B cell (primary cell): ENCODE data around the gene KRT33A. TPM values are rescaled to one million over a fixed set of nuclear protein-coding genes. Genes with fewer than 3 reads are reported as not detected.

Source experiments
- ATAC-seq: fragments of 200-7000 bp; cut with Tn5 transposase; one replicate; pipeline ENCODE4 v1.10.0; 2021; ENCODE audit warnings: low read depth, mild to moderate bottlenecking, moderate number of reproducible peaks, moderate library complexity
- CTCF ChIA-PET: fragments of 350-600 bp; sonication (Branson Sonifier 250); formaldehyde crosslinking; loops from one replicate; lab custom pipeline; 2021; ENCODE audit warnings: antibody characterized with exemption, inconsistent platforms; lab: Charles Lee
- POLR2A ChIA-PET: fragments of 350-600 bp; sonication (Branson Sonifier 250); formaldehyde crosslinking; loops from one replicate; lab custom pipeline; 2021; ENCODE audit warnings: antibody characterized with exemption; lab: Charles Lee
- DNase-seq: peaks from one replicate; pipeline ENCODE4 v3.0.0; 2013
- H2AFZ ChIP-seq: 2 replicates; pipeline ENCODE4 v1.6.1; 2012; ENCODE audit warnings: mild to moderate bottlenecking, low read depth, low read length; ENCODE audit not compliant: insufficient read depth, poor library complexity, severe bottlenecking
- H3K27ac ChIP-seq, 2 donors: 1 replicate in 1 of 2; 2 replicates in 1 of 2; pipeline ENCODE4 v1.5.1; 2012 to 2013; ENCODE audit warnings: low read length in 2 of 2, mild to moderate bottlenecking in 2 of 2, moderate library complexity in 1 of 2
- H3K27me3 ChIP-seq, 4 experiments: fragments of 200-600 bp in 1 of 4; sonication (generic) in 1 of 4; replicated peaks in 1 of 4; 1 replicate in 2 of 4; 2 replicates in 2 of 4; pipeline versions ENCODE4 v1.6.1 to v1.7.0; 2013 to 2016; ENCODE audit warnings: low read length in 3 of 4, mild to moderate bottlenecking in 2 of 4, mixed read lengths in 1 of 4, moderate library complexity in 1 of 4; ENCODE audit not compliant: insufficient read depth in 4 of 4, control insufficient read depth in 3 of 4; ENCODE audit errors: control extremely low read depth in 1 of 4
- H3K36me3 ChIP-seq, 2 experiments: replicated peaks in 1 of 2; 1 replicate in 1 of 2; 2 replicates in 1 of 2; pipeline versions ENCODE4 v1.6.1 to v1.7.1; 2013; ENCODE audit warnings: low read length in 1 of 2; ENCODE audit not compliant: insufficient read depth in 2 of 2, control insufficient read depth in 1 of 2; ENCODE audit errors: control extremely low read depth in 1 of 2, extremely low read depth in 1 of 2
- H3K4me1 ChIP-seq, 2 donors: fragments of 200-600 bp in 1 of 2; sonication (generic) in 1 of 2; 1 replicate in 1 of 2; 2 replicates in 1 of 2; pipeline versions ENCODE4 v1.5.1 to v1.6.1; 2013 to 2017; ENCODE audit warnings: low read length in 2 of 2; ENCODE audit not compliant: control insufficient read depth in 2 of 2, insufficient read depth in 2 of 2
- H3K4me2 ChIP-seq: replicated peaks from 2 replicates; pipeline ENCODE3; 2012; ENCODE audit warnings: mild to moderate bottlenecking, low read depth, low read length; ENCODE audit not compliant: poor library complexity, severe bottlenecking
- H3K4me3 ChIP-seq, 5 experiments: fragments of 200-600 bp in 1 of 5; sonication (generic) in 1 of 5; 1 replicate in 3 of 5; 2 replicates in 2 of 5; pipeline versions ENCODE4 v1.5.1 to v1.7.0; 2011 to 2016; ENCODE audit warnings: low read length in 4 of 5, mild to moderate bottlenecking in 4 of 5, low read depth in 2 of 5, control low read depth in 1 of 5, moderate library complexity in 1 of 5; ENCODE audit not compliant: insufficient read depth in 1 of 5; ENCODE audit errors: control extremely low read depth in 1 of 5, extremely low read depth in 1 of 5
- H3K79me2 ChIP-seq: fragments of 200-600 bp; sonication (generic); one replicate; pipeline ENCODE4 v1.6.0; 2016; ENCODE audit warnings: low read length; ENCODE audit not compliant: control insufficient read depth, insufficient read depth
- H3K9ac ChIP-seq: fragments of 200-600 bp; sonication (generic); 2 replicates; pipeline ENCODE4 v1.6.1; 2017; ENCODE audit warnings: mild to moderate bottlenecking, low read length, moderate library complexity
- H3K9me3 ChIP-seq, 3 donors: one replicate each; pipeline versions ENCODE4 v1.6.1 to v1.7.1; 2013; ENCODE audit warnings: low read length in 2 of 3; ENCODE audit not compliant: control insufficient read depth in 2 of 3, insufficient read depth in 1 of 3; ENCODE audit errors: control extremely low read depth in 1 of 3
- H4K20me1 ChIP-seq: 2 replicates; pipeline ENCODE4 v1.6.0; 2012; ENCODE audit warnings: mild to moderate bottlenecking, low read length; ENCODE audit not compliant: insufficient read depth, control insufficient read depth, poor library complexity, severe bottlenecking
- H3K27ac Mint-ChIP-seq: one replicate; pipeline ENCODE4 v1.8.0; 2021; ENCODE audit warnings: mixed read lengths
- H3K27me3 Mint-ChIP-seq: one replicate; pipeline ENCODE4 v1.8.0; 2021; ENCODE audit warnings: mixed read lengths
- H3K4me1 Mint-ChIP-seq: one replicate; pipeline ENCODE4 v1.8.0; 2021; ENCODE audit warnings: mixed read lengths
- H3K4me3 Mint-ChIP-seq: one replicate; pipeline ENCODE4 v1.8.0; 2021; ENCODE audit warnings: mixed read lengths
- H3K9me3 Mint-ChIP-seq: one replicate; pipeline ENCODE4 v1.8.0; 2022; ENCODE audit warnings: mixed read lengths; ENCODE audit not compliant: insufficient read depth
- EZH2 ChIP-seq: IDR thresholded peaks from 2 replicates; pipeline ENCODE4 v1.6.1; 2012; ENCODE audit warnings: borderline replicate concordance, low read depth, mild to moderate bottlenecking, moderate library complexity, low read length; ENCODE audit not compliant: insufficient read depth, poor library complexity, severe bottlenecking
- WGBS: methylation state at CpG from one replicate; pipeline ENCODE4 v1.1.5; 2013; ENCODE audit warnings: missing lambda C conversion rate; ENCODE audit not compliant: insufficient coverage; 5-methylcytosine and 5-hydroxymethylcytosine counted together
- intact Hi-C: fragments of 100-400 bp; cut with micrococcal nuclease; formaldehyde crosslinking; loops from one replicate; pipeline ENCODE4 v1.10.0; 2022
- polyA plus RNA-seq: library from polyadenylated mRNA; depleted of rRNA; stranded (reverse); fragments of >200 nt; gene quantifications from 2 replicates; pipeline ENCODE4 v1.2.3, GENCODE V29; 2012
- total RNA-seq, 2 donors: library from RNA; stranded (reverse); fragments of 120-200 nt in 1 of 2; gene quantifications; 1 replicate in 1 of 2; 2 replicates in 1 of 2; pipeline versions ENCODE4 v1.2.3 to v1.2.4, GENCODE V29; 2013 to 2022
- TF ChIP-seq, protein P1 (sequence below): fragments of 200-600 bp; IDR thresholded peaks from one replicate; pipeline ENCODE4 v1.8.0; 2022; ENCODE audit warnings: antibody characterized with exemption, mild to moderate bottlenecking

Gene KRT33A
- total and polyA plus RNA-seq, 2 donors (not counting 1 experiment from before 2014, with no cell fraction given) = not detected

DNA sequence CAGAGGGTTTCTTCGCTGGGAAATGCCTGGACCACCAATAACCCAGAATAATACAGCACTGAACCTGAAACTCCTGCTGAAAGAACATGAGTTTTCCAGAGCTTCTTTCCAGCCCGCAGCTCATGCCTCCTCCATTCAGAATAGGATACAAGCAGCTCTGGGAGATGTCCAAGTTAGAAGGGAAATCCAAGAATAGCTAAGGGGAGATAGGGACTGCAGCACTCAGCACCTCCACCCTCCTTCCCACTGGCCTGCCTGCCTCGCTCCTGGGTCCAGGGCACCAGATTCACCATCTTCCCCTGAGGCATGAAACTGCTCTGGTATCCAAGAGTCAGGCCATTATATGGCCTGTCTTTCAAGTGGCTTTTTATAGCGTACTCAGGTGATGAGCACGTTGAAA is 42.7 kb upstream of the KRT33A start:
- no peak for DNase-seq
- H3K4me1 ChIP-seq = no peaks in the 10 kb centered on the region
- no peak overlapping the region for H3K27ac Mint-ChIP-seq
- H3K27ac ChIP-seq = no peak overlapping the region
- no peaks in the 10 kb centered on the region for H3K9me3 ChIP-seq
- H3K9me3 Mint-ChIP-seq = peaks cover 2% of the 10 kb centered on the region
- ChIA-PET POLR2A (no interaction called here), CTCF (no interaction called here)
- H3K27me3 Mint-ChIP-seq = peaks cover 56% of the 10 kb centered on the region
- H2AFZ ChIP-seq = no peak overlapping the region
- no peak overlapping the region for H3K9ac ChIP-seq
- H3K4me2 ChIP-seq = no peak overlapping the region
- intact Hi-C loops = no loop called here
- H3K36me3 ChIP-seq = no peaks in the 10 kb centered on the region
- H3K4me1 Mint-ChIP-seq = no peaks in the 10 kb centered on the region
- peaks cover 0 to 7% (median 1%) of the 10 kb centered on the region in 4 experiments for H3K27me3 ChIP-seq
- H3K79me2 ChIP-seq = no peaks in the 10 kb centered on the region
- 86% methylated on average over 3 of the region's 5 CpGs for WGBS
- H4K20me1 ChIP-seq = no peaks in the 10 kb centered on the region
- no peak for ATAC-seq
- H3K4me3 Mint-ChIP-seq = no peak overlapping the region
- no peak for TF ChIP-seq EZH2
- TF ChIP-seq, protein P1, sequence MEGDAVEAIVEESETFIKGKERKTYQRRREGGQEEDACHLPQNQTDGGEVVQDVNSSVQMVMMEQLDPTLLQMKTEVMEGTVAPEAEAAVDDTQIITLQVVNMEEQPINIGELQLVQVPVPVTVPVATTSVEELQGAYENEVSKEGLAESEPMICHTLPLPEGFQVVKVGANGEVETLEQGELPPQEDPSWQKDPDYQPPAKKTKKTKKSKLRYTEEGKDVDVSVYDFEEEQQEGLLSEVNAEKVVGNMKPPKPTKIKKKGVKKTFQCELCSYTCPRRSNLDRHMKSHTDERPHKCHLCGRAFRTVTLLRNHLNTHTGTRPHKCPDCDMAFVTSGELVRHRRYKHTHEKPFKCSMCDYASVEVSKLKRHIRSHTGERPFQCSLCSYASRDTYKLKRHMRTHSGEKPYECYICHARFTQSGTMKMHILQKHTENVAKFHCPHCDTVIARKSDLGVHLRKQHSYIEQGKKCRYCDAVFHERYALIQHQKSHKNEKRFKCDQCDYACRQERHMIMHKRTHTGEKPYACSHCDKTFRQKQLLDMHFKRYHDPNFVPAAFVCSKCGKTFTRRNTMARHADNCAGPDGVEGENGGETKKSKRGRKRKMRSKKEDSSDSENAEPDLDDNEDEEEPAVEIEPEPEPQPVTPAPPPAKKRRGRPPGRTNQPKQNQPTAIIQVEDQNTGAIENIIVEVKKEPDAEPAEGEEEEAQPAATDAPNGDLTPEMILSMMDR = no peak
- no peak overlapping the region for H3K4me3 ChIP-seq

DNA sequence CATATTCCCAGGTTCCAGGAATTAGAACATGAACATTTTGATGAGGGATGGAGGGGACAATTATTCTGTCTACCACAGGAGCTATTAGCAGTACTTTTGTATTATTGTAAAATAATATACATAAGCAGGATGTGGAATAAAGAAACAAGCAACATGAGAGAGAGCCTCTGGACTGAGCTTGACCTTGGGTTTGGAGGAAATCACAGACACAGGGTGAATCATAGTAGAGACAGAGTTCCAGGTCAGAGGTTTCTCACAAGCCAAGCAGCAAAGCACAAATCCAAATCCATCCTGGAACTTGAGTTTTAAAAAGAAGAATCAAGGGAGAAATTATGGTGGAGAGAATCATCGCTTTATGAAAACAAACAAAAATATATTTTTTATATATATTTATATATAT is 41.6 kb upstream of the KRT33A start:
- H3K36me3 ChIP-seq = no peaks in the 10 kb centered on the region
- no peaks in the 10 kb centered on the region for H3K4me1 Mint-ChIP-seq
- no peak overlapping the region for H3K27ac ChIP-seq
- H3K79me2 ChIP-seq = no peaks in the 10 kb centered on the region
- H3K9me3 Mint-ChIP-seq = peaks cover 4% of the 10 kb centered on the region
- no peak overlapping the region for H3K4me2 ChIP-seq
- ATAC-seq = no peak
- POLR2A ChIA-PET = no interaction called here
- no peak overlapping the region for H2AFZ ChIP-seq
- H3K4me3 ChIP-seq = no peak overlapping the region
- DNase-seq = no peak
- no peaks in the 10 kb centered on the region for H3K4me1 ChIP-seq
- peaks cover 0 to 5% (median 3%) of the 10 kb centered on the region in 3 donors for H3K9me3 ChIP-seq
- no peak overlapping the region for H3K27ac Mint-ChIP-seq
- CTCF ChIA-PET = no interaction called here
- H3K27me3 ChIP-seq = peaks cover 0 to 10% (median 1%) of the 10 kb centered on the region in 4 experiments
- no peak overlapping the region for H3K4me3 Mint-ChIP-seq
- no peak overlapping the region for H3K9ac ChIP-seq
- H4K20me1 ChIP-seq = no peaks in the 10 kb centered on the region
- WGBS = no CpG with 5 or more reads among the region's 1 CpG
- H3K27me3 Mint-ChIP-seq = peaks cover 53% of the 10 kb centered on the region
- no peak for TF ChIP-seq EZH2
- intact Hi-C loops = no loop called here
